K562 (cell line): Measurements from ENCODE around the gene TMEM184B. TPM values are rescaled to one million over a fixed set of nuclear protein-coding genes. Genes with fewer than 3 reads are reported as not detected.

Experiments used
- AFF4 ChIP-seq: sonication (generic); formaldehyde crosslinking; IDR thresholded peaks from 2 replicates; pipeline ENCODE4 v1.8.0; 2023; ENCODE audit warnings: mild to moderate bottlenecking, missing genetic modification reagents
- BRF2 ChIP-seq: IDR thresholded peaks from 3 replicates; pipeline ENCODE4 v1.6.1; 2011; ENCODE audit warnings: borderline replicate concordance, mild to moderate bottlenecking; ENCODE audit not compliant: insufficient read length, insufficient read depth
- CBX8 ChIP-seq: fragments of 200-600 bp; sonication (generic); IDR thresholded peaks from 2 replicates; pipeline ENCODE4 v1.6.1; 2012; ENCODE audit warnings: borderline replicate concordance, mixed run types, low read depth, mild to moderate bottlenecking, moderate library complexity, mixed read lengths, low read length, control low read depth, inconsistent platforms; ENCODE audit not compliant: poor library complexity, severe bottlenecking; ENCODE audit errors: extremely low read depth
- ELF4 ChIP-seq: fragments of 450-650 bp; formaldehyde crosslinking; IDR thresholded peaks from 2 replicates; pipeline ENCODE4 v1.4.0; 2022; ENCODE audit warnings: missing genetic modification characterization
- FOXJ2 ChIP-seq: fragments of 200-800 bp; sonication (Bioruptor generic); IDR thresholded peaks from 2 replicates; pipeline ENCODE4 v1.6.1; 2016; ENCODE audit warnings: missing genetic modification characterization, missing compliant biosample characterization
- FOXO4 ChIP-seq: fragments of 450-650 bp; formaldehyde crosslinking; IDR thresholded peaks from 2 replicates; pipeline ENCODE4 v1.4.0; 2020; ENCODE audit warnings: mild to moderate bottlenecking, moderate library complexity
- HDAC1 ChIP-seq, 2 experiments: fragments of 450-650 bp; IDR thresholded peaks; 2 replicates each; pipeline ENCODE4 v1.6.1; 2016 to 2017; ENCODE audit warnings: inconsistent platforms in 1 of 2, mild to moderate bottlenecking in 1 of 2, moderate library complexity in 1 of 2
- JUNB ChIP-seq: fragments of 450-650 bp; formaldehyde crosslinking; conservative IDR thresholded peaks from 2 replicates; pipeline ENCODE4 v1.4.0; 2020; ENCODE audit warnings: mild to moderate bottlenecking
- KLF1 ChIP-seq: fragments of 450-650 bp; IDR thresholded peaks from 2 replicates; pipeline ENCODE4 v1.6.1; 2016; ENCODE audit warnings: missing genetic modification characterization, missing compliant biosample characterization
- NFRKB ChIP-seq: fragments of 450-650 bp; IDR thresholded peaks from 2 replicates; pipeline ENCODE4 v1.6.1; 2016; ENCODE audit warnings: low read depth
- POLR2B ChIP-seq: fragments of 450-650 bp; IDR thresholded peaks from 2 replicates; pipeline ENCODE4 v1.6.1; 2018; ENCODE audit warnings: low read depth; ENCODE audit not compliant: partially characterized antibody
- RAD51 ChIP-seq: fragments of 450-650 bp; IDR thresholded peaks from 2 replicates; pipeline ENCODE4 v1.7.1; 2016; ENCODE audit warnings: low read depth, mild to moderate bottlenecking, borderline replicate concordance
- SIX5 ChIP-seq, 2 experiments: IDR thresholded peaks; 2 replicates each; pipeline ENCODE4 v1.6.1; 2011; ENCODE audit warnings: low read length in 2 of 2, borderline replicate concordance in 1 of 2, low read depth in 1 of 2, mild to moderate bottlenecking in 1 of 2, moderate library complexity in 1 of 2; ENCODE audit not compliant: insufficient read depth in 1 of 2
- SMARCA5 ChIP-seq: fragments of 450-650 bp; IDR thresholded peaks from 2 replicates; pipeline ENCODE4 v1.6.1; 2016
- SUPT5H ChIP-seq: fragments of 450-650 bp; IDR thresholded peaks from 2 replicates; pipeline ENCODE4 v1.6.1; 2016
- TAF1 ChIP-seq: IDR thresholded peaks from 2 replicates; pipeline ENCODE4 v1.6.1; 2011; ENCODE audit warnings: mild to moderate bottlenecking, low read length, moderate library complexity; ENCODE audit not compliant: insufficient read depth, control insufficient read depth, severe bottlenecking; ENCODE audit errors: extremely low read depth
- TOE1 ChIP-seq, 2 experiments: fragments of 450-650 bp in 1 of 2; sonication (generic) in 1 of 2; formaldehyde crosslinking in 1 of 2; IDR thresholded peaks; 2 replicates each; pipeline versions ENCODE4 v1.7.1 to v1.8.0; 2016 to 2022; ENCODE audit warnings: borderline replicate concordance in 2 of 2, mild to moderate bottlenecking in 2 of 2, antibody characterized with exemption in 1 of 2, inconsistent platforms in 1 of 2, low read depth in 1 of 2, missing genetic modification reagents in 1 of 2, moderate library complexity in 1 of 2
- ZNF253 ChIP-seq: fragments of 250-450 bp; sonication (Bioruptor Pico); conservative IDR thresholded peaks from 2 replicates; pipeline ENCODE4 v1.6.1; 2021; ENCODE audit warnings: mild to moderate bottlenecking
- ZNF551 ChIP-seq: fragments of 250-450 bp; sonication (Bioruptor Pico); IDR thresholded peaks from 2 replicates; pipeline ENCODE4 v1.5.0; 2021; ENCODE audit warnings: mild to moderate bottlenecking, moderate library complexity
- ZNF584 ChIP-seq: fragments of 200-800 bp; sonication (Bioruptor generic); IDR thresholded peaks from 2 replicates; pipeline ENCODE4 v1.6.1; 2016; ENCODE audit warnings: low read depth, mild to moderate bottlenecking, missing genetic modification characterization, missing compliant biosample characterization
- ZNF707 ChIP-seq: fragments of 250-450 bp; sonication (Bioruptor Pico); conservative IDR thresholded peaks from 2 replicates; pipeline ENCODE4 v1.8.0; 2022; ENCODE audit warnings: inconsistent platforms, mild to moderate bottlenecking, moderate library complexity
- polyA plus RNA-seq, 8 experiments: library from polyadenylated mRNA; depleted of rRNA in 4 of 8; stranded (reverse) in 5 of 8; unstranded in 3 of 8; fragments of >200 nt; fragmentation: Nextera tagmentation in 2 of 8; fragmentation: Illumina TruSeq in 1 of 8; extraction: Ambion mirVana in 2 of 8; extraction: Trizol in 1 of 8; gene quantifications; 2 replicates each; pipeline versions ENCODE4 v1.2.1 to v1.2.3, GENCODE V29; 2011 to 2014; ENCODE audit warnings: inconsistent platforms in 1 of 8, missing spikeins in 1 of 8
- total RNA-seq, 7 experiments: library from RNA; depleted of rRNA in 6 of 7; stranded (reverse); fragments of >200 nt in 6 of 7; fragmentation: Illumina TruSeq in 2 of 7; extraction: Trizol in 2 of 7; gene quantifications; 2 replicates each; pipeline versions ENCODE4 v1.2.1 to v1.2.3, GENCODE V29; 2011 to 2021; ENCODE audit warnings: low replicate concordance in 1 of 7

The TMEM184B gene
- total and polyA plus RNA-seq, 9 of the 15 experiments (the other 6 are each of a cell fraction or from before 2014, with no cell fraction given), result 0.31 to 25.1 (median 6.2) TPM

DNA sequence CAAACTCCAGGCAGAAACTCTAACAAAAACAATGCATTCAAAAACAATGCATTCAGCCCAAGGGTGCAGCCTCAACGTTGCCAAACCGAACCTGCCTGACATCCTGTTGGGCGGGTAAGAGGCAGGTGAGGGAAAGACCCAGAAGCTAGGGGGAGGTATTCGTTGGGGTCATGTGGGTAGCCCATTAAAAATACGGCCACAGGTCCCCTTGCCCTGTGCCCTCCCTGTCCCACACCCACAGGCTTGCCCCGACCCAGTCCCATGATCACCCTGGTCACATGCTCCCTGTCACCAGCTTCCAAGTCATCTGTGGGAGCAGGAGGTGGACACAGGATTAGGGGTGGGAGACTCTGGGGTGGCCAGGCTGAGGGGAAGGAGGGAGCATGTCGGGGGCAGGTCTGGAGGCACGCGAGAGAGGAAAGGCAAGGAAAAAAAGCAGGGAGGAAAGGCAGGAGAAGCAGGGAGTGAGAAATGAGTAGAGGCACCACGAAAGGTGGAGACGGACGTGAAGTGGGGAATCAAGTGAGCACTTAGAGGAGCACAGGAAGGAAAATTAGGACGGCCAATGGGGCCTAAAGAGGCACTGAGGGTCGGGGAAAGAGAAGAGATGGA lies 91.9 kb downstream of the TMEM184B start (continued):
- no peak for TF ChIP-seq BRF2
- peak; percentile 89 for TF ChIP-seq ELF4 (CRISPR knock-in tag)
- peak; percentile 71 for TF ChIP-seq TOE1 (IDR thresholded peaks at IDR 0.05; ENCODE audit: borderline replicate concordance)
- no peak for TF ChIP-seq TOE1 (CRISPR knock-in tag; IDR thresholded peaks at IDR 0.05; ENCODE audit: borderline replicate concordance, low read depth)
- peak; percentile 97 for TF ChIP-seq NFRKB
- no peak for TF ChIP-seq ZNF253
- TF ChIP-seq HDAC1 (IDR thresholded peaks at IDR 0.05), result peak in 1 of 2 experiments; percentile 73; a peak in 2 of 4 replicates
- TF ChIP-seq RAD51, result peak; percentile 64
- TF ChIP-seq FOXJ2, result peak; percentile 69; the same call in 1 of the 2 replicates
- TF ChIP-seq SMARCA5, result 0 out of 2 replicates have a peak, but pooled peaks have one; percentile 27
- TF ChIP-seq KLF1, result no peak
- no peak for TF ChIP-seq AFF4 (CRISPR knock-in tag)
- TF ChIP-seq ZNF584 (CRISPR knock-in tag), result peak; percentile 90; the same call in 1 of the 2 replicates
- TF ChIP-seq SIX5 (IDR thresholded peaks at IDR 0.05; ENCODE audit: borderline replicate concordance in 1 of 2, insufficient read depth in 1 of 2, low read depth in 1 of 2, low read length in 2 of 2), result no peak
- no peak for TF ChIP-seq JUNB (CRISPR knock-in tag)
- no peak for TF ChIP-seq CBX8
- no peak for TF ChIP-seq ZNF551
- peak; percentile 86 for TF ChIP-seq SUPT5H
- no peak for TF ChIP-seq FOXO4 (CRISPR knock-in tag)
- peak; percentile 81 for TF ChIP-seq POLR2B
- no peak for TF ChIP-seq TAF1
- no peak for TF ChIP-seq ZNF707 (CRISPR knock-in tag)
